K562 treated with DMSO at 1 percent for 4 hours (cell line): ENCODE results near the gene SPG21. TPM values are rescaled to one million over a fixed set of nuclear protein-coding genes. Genes with fewer than 3 reads are reported as not detected.

Experiments used
- total RNA-seq: library from RNA; unstranded; fragments of 300-600 nt; gene quantifications from 2 replicates; pipeline ENCODE4 v1.2.3, GENCODE V29; 2022; ENCODE audit not compliant: insufficient read depth

SPG21 gene
- total RNA-seq: 48.1 and 55.1 TPM in 2 replicates

GRCh38 chr15:64989416-64990167, at the start of gene SPG21:
TSS of gene SPG21 (minus strand) at chr15:64989914. CDS start at chr15:64983569, 6,345 bp downstream.

GRCh38 chr15:65028921-65029735, 39.4 kb upstream of the SPG21 start, which contains the start of gene MTFMT:
TSS of gene MTFMT (minus strand) at chr15:65029639. CDS start at chr15:65029613, 26 bp downstream.

Other genes with a start within 250 kb of the SPG21 start
- 0.87 and 1.9 TPM in 2 replicates for gene RBPMS2, start 214.3 kb downstream of the SPG21 start, total RNA-seq
- gene PIF1, start 164.3 kb downstream of the SPG21 start, total RNA-seq: 11.0 and 14.8 TPM in 2 replicates
- 7.4 and 10.3 TPM in 2 replicates for gene PLEKHO2, start 148.0 kb downstream of the SPG21 start, total RNA-seq
- 0.71 TPM in 1 of 2 replicates, not detected in the other for gene ANKDD1A, start 78.0 kb downstream of the SPG21 start, total RNA-seq
- 8.4 and 8.5 TPM in 2 replicates for gene MTFMT, start 39.7 kb upstream of the SPG21 start, total RNA-seq
- gene SLC51B, start 55.5 kb upstream of the SPG21 start, total RNA-seq: not detected in 2 replicates
- gene RASL12, start 78.1 kb upstream of the SPG21 start, total RNA-seq: not detected in 2 replicates
- gene KBTBD13, start 86.8 kb upstream of the SPG21 start, total RNA-seq: not detected in 2 replicates
- gene UBAP1L, start 125.3 kb upstream of the SPG21 start, total RNA-seq: 1.8 and 2.2 TPM in 2 replicates
- gene PDCD7, start 143.9 kb upstream of the SPG21 start, total RNA-seq: 25.5 and 30.9 TPM in 2 replicates
- gene CLPX, start 195.4 kb upstream of the SPG21 start, total RNA-seq: 26.2 and 32.6 TPM in 2 replicates
- gene CILP, start 221.6 kb upstream of the SPG21 start, total RNA-seq: not detected in 2 replicates